ENCODE results near the gene BACH1.
"Not testable (repeated sequence)": the region's sequence is repeated elsewhere in the genome, so short reads cannot be mapped to it uniquely, and the experiment has no call there.

The BACH1 gene

DNA sequence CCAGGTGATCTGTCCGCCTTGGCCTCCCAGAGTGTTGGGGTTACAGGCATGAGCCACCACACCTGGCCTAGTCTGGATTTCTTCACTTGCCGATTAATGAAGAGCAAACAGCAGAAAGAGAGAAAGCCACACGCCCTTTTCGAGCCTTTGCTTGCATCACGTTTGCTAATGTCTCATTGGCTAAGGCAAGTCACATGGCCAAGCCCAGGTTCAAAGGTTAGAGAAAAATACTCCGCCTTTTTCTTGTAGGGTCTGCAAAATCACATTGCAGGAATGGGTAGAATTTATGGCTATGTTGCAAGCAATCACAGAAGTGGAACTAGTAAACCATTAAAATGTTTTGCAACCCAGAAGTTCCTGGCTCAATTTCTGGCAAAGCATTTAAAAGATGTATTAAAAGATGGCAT is 26.8 kb upstream of the BACH1 start:
- no peak overlapping the region for H3K27ac ChIP-seq

DNA sequence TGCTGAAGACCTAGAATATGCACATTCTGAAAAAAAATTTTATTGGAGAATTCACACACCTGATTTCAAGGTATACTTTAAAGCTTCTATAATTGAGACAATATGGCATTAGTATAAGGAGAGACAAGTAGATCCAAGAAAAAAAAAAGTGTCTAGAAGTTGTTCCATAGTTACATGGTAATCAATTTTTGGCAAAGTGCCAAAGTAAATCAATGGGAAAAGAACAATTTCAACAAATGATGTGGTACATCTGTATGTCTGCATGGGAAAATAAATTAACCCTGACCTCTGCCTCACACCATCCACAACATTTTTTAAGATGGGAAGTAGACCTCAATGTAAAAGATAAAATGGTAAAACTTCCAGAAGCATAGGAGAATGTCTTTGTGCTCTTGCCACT is 21.3 kb upstream of the BACH1 start:
- DNase-seq (ENCODE audit: low spot score): no peak
- TF ChIP-seq, protein P1, sequence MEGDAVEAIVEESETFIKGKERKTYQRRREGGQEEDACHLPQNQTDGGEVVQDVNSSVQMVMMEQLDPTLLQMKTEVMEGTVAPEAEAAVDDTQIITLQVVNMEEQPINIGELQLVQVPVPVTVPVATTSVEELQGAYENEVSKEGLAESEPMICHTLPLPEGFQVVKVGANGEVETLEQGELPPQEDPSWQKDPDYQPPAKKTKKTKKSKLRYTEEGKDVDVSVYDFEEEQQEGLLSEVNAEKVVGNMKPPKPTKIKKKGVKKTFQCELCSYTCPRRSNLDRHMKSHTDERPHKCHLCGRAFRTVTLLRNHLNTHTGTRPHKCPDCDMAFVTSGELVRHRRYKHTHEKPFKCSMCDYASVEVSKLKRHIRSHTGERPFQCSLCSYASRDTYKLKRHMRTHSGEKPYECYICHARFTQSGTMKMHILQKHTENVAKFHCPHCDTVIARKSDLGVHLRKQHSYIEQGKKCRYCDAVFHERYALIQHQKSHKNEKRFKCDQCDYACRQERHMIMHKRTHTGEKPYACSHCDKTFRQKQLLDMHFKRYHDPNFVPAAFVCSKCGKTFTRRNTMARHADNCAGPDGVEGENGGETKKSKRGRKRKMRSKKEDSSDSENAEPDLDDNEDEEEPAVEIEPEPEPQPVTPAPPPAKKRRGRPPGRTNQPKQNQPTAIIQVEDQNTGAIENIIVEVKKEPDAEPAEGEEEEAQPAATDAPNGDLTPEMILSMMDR (IDR thresholded peaks at IDR 0.05): no peak
- Histone ChIP-seq H3K4me3 (no peak overlapping the region), H3K27ac (no peak overlapping the region)

More for the DNA sequence above, 26.8 kb upstream of the BACH1 start:
- no peak overlapping the region for H3K4me3 ChIP-seq
- TF ChIP-seq, protein P1 (IDR thresholded peaks at IDR 0.05): no peak
- DNase-seq (ENCODE audit: low spot score): no peak

DNA sequence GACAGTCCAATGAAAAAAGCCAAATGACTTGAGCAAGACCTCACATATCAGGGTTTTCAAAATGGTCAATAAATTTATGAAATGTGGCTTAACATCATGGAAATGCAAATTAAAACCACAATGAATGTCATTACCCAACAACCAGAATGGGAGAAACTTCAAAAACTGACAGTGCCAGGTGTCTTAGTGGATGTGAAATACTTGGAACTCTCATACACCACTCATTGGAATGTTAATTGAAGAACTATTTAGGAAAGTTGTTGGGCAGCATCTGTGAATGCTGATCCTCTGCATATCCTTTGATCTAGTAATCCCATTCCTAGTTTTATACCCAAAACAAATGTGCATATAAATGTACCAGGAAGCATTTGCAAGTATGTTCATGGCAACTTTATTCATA is 19.2 kb upstream of the BACH1 start:
- TF ChIP-seq, protein P1 (IDR thresholded peaks at IDR 0.05): no peak
- Histone ChIP-seq H3K4me3 (no peak overlapping the region), H3K27ac (no peak overlapping the region)
- DNase-seq (ENCODE audit: low spot score): no peak

DNA sequence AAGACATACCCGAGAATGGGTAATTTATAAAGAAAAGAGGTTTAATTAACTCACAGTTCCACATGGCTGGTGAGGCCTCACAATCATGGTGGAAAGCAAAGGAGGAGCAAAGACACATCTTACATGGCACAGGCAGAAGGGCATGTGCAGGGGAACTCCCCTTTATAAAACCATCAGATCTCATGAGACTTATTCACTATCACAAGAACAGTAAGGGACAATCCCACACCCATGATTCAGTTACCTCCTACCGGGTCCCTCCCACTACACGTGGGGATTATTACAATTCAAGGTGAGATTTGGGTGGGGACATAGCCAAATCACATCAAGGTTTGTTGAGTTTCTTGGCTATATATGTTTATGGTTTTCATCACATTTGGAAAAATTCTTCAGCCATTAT is 16.9 kb upstream of the BACH1 start:
- not testable (repeated sequence) for H3K27ac ChIP-seq, H3K4me3 ChIP-seq

DNA sequence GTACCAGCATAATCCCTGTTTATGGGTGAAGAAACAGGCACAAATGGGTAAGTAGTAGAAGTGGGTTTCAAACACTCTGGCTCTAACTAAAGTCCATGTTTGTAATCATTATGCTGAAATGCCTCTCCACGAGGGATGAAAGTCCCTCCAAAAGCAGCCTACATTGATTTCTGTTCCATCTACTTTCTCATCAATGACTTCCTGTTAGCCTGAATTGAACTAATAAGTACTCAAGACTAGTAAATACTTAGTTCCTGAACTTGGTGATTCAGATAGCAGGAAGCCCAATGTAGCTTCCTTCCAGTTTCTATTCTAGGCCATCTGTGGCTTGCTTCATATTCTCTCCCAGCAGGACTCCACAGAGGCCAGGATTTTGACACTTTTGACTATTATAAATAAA is 11.3 kb upstream of the BACH1 start:
- TF ChIP-seq, protein P1 (IDR thresholded peaks at IDR 0.05): no peak
- no peak for DNase-seq (ENCODE audit: low spot score)
- Histone ChIP-seq H3K4me3 (no peak overlapping the region), H3K27ac (no peak overlapping the region)

More for the DNA sequence above, 16.9 kb upstream of the BACH1 start:
- not testable (repeated sequence) for DNase-seq (ENCODE audit: low spot score)

DNA sequence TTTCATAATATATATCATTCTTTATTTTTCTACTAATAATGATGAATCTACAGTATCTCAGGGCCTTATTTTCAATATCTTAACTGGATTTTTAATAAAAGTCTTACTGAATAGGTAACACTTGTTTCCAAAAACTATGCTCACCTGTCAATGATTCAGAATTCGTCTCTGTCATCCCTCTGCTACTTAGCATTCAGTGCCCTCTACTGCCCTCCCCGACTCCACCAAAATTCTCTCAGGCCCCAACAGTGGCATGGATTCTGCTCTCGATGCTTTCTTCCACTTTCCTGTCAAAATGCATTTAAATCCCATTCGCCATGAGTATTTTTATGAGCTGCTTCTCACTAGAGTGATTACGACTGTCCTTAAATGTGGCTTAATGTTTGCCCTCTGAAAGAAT is 10.5 kb upstream of the BACH1 start:
- Histone ChIP-seq H3K4me3 (no peak overlapping the region), H3K27ac (no peak overlapping the region)
- DNase-seq (ENCODE audit: low spot score): no peak
- TF ChIP-seq, protein P1 (IDR thresholded peaks at IDR 0.05): no peak

DNA sequence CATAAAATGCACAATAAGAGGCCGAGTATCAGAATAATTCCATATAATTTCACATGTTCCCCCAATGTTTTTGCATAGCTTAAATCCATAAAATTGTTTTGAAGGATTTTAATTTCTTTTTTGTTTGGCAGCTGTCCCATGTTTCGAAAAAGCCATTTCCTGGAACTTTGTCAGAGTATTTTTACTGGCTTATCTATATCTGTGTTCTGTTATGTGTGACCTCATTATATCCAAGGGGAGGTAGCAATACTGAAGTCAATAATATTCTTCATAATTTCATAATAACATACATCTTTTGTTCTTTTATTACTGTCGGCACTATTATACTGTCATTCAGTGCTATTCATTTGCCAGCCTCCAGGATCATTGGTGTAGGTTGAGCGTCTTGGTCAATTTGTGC is 9.4 kb upstream of the BACH1 start:
- H3K4me3 ChIP-seq: no peak overlapping the region
- TF ChIP-seq, protein P1 (IDR thresholded peaks at IDR 0.05): no peak
- no peak for DNase-seq (ENCODE audit: low spot score)
- no peak overlapping the region for H3K27ac ChIP-seq

DNA sequence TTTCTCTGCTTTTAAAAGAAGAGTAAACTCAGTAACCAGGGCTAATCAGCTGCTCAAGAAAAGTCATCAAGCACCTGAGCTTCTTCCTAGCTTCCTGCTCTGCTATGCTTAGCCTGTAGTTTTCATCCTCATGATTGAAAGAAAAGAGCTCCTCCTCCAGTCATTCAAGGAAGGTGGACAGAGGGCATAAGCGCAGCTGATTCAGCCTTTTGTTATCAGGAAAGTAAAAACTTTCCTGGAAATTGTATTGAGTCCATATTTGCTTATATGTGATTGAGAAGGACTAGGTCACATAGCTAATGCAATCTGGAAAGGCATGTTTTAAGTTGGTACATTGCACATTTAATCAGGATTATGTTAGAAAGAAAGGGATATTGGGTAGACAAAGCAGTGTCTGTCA is 8.5 kb upstream of the BACH1 start:
- no peak overlapping the region for H3K27ac ChIP-seq
- no peak overlapping the region for H3K4me3 ChIP-seq
- no peak for DNase-seq (ENCODE audit: low spot score)
- TF ChIP-seq, protein P1 (IDR thresholded peaks at IDR 0.05): no peak

All from coronary artery (tissue), 2 donors.